MG63 (cell line): ENCODE measurements around the gene PTGER4. TPM values are rescaled to one million over a fixed set of nuclear protein-coding genes. Genes with fewer than 3 reads are reported as not detected.

Experiments
- DNase-seq: peaks from one replicate; pipeline ENCODE4 v3.0.0-alpha.2; 2020
- H3K27me3 ChIP-seq: fragments of 250-450 bp; sonication (Bioruptor Pico); 2 replicates; pipeline ENCODE4 v1.5.1; 2020; ENCODE audit warnings: mild to moderate bottlenecking, moderate library complexity
- H3K36me3 ChIP-seq: fragments of 250-450 bp; sonication (Bioruptor Pico); 2 replicates; pipeline ENCODE4 v1.5.1; 2020; ENCODE audit warnings: mild to moderate bottlenecking, moderate library complexity
- H3K4me3 ChIP-seq: fragments of 250-450 bp; sonication (Bioruptor Pico); 2 replicates; pipeline ENCODE4 v1.5.1; 2020; ENCODE audit warnings: mild to moderate bottlenecking, moderate library complexity
- H3K9me3 ChIP-seq: fragments of 250-450 bp; sonication (Bioruptor Pico); 2 replicates; pipeline ENCODE4 v1.5.1; 2020; ENCODE audit warnings: mild to moderate bottlenecking, moderate library complexity
- total RNA-seq: library from RNA; depleted of rRNA; stranded (reverse); fragments of >200 nt; shearing (Covaris generic); gene quantifications from 2 replicates; pipeline ENCODE4 v1.2.3, GENCODE V29; 2014; ENCODE audit warnings: low replicate concordance

The PTGER4 gene
- total RNA-seq, 1 experiment from 2014 or later = 2.1 TPM

GRCh38 chr5:40660751-40661150 lies 19.0 kb upstream of the PTGER4 start:
- no peaks in the 10 kb centered on the region for H3K9me3 ChIP-seq
- DNase-seq = no peak

GRCh38 chr5:40665635-40666298 lies 13.9 kb upstream of the PTGER4 start:
- no peak for DNase-seq
- Histone ChIP-seq H3K4me3 (no peak overlapping the region), H3K27me3 (no peaks in the 10 kb centered on the region), H3K36me3 (no peaks in the 10 kb centered on the region), H3K9me3 (no peaks in the 10 kb centered on the region)

More at GRCh38 chr5:40660751-40661150, 19.0 kb upstream of the PTGER4 start:
- Histone ChIP-seq H3K4me3 (no peak overlapping the region), H3K36me3 (no peaks in the 10 kb centered on the region), H3K27me3 (no peaks in the 10 kb centered on the region)

DNA sequence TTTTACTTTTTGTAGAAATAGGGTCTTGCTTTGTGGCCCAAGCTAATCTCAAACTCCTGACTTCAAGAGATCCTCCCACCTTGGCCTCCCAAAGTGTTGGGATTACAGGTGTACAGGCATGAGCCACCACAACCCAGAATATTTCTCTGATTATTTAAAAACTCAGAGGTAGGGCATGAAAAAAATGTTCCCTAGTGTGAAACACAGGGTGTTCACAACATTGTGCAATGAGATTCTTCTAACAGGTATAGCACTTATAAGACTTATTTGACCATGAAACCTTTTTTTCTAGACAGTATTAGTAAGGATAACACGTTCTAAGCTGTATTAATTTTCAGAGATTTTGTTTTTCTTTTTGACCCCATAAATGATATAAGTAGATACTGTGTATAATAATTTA lies 13.1 kb upstream of the PTGER4 start:
- DNase-seq = no peak
- H3K36me3 ChIP-seq = no peaks in the 10 kb centered on the region
- no peaks in the 10 kb centered on the region for H3K27me3 ChIP-seq
- no peak overlapping the region for H3K4me3 ChIP-seq
- H3K9me3 ChIP-seq = no peaks in the 10 kb centered on the region

DNA sequence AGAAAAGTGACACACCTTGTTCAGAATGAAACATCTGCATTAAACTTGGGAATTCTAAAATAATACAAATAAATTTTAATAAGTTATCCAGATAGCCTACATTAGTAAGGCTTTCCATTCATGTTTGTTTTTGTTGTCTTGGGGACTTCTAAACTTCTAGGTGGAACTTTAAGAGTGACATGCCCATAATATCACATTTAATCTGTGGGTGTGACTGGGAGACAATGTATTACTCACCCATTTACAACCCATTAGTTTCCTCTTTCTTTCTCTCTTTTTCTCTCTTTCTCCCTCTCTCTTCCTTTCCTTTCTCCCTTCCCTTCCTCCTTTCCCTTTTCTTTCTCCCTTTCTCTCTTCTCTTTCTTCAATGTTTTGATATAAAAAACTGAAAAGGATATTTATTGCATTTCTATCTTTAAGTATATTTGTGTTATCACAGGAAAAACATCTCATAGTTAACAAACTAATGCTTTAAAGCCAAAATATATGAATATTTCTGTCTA lies 12.5 kb upstream of the PTGER4 start:
- no peak overlapping the region for H3K4me3 ChIP-seq
- H3K36me3 ChIP-seq = no peaks in the 10 kb centered on the region
- H3K9me3 ChIP-seq = no peaks in the 10 kb centered on the region
- DNase-seq = no peak
- H3K27me3 ChIP-seq = no peaks in the 10 kb centered on the region

DNA sequence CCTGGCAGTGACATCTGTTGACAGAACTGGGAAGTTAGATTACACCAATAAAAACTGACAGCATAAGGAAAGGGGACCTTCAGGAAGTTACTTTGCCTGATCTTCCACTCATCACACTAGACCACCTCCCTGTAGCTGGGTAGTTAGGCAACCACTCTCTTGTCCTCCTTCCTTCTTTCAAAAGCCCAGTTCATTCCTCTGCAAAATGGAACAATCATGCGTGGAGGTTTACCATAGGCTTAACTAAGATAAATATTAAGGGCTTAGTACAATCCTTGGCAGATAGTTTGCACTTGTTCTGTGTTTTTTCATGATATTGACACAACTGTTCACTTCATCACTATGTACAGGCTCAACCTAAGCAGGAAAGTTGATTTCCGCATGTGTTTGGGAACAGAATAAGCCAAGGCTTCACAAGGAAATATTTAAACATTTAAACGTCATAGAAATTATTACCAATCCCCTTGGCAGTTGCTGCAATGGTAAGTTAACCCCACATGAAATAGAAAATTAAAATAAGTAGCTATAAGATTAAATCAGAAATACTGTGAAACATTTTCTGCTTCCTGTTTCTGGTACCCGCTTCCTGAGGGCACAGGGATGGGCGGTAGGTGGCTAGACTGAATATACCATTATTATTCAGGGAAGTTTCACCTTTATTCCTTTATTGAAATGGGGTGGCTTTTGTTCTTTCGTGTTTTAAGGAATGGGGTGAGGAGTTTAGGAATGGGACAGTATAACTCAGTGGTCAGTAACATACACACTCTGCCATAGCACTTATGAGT lies 9.9 kb upstream of the PTGER4 start:
- DNase-seq = no peak
- Histone ChIP-seq H3K36me3 (no peaks in the 10 kb centered on the region), H3K27me3 (no peaks in the 10 kb centered on the region), H3K9me3 (no peaks in the 10 kb centered on the region), H3K4me3 (no peak overlapping the region)

DNA sequence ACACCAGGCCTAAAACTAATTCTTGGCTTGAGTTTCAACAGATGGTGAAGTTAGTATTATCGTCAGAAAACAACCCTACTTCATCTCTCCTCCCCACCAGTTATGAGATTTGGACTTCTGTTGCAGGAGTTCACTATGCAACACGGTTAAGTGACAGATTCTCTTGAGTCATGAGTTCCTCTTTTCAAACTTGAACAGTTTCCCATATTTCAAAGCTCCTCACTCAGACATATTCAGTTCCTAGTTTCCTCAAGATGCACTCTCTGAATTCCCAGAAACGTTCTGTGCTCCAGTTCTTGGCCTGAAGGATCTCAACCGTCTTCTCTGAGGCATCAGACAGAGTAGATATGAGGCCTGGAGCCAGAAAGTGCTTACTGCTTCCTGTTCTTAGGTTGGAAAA lies 7.3 kb upstream of the PTGER4 start:
- Histone ChIP-seq H3K27me3 (no peaks in the 10 kb centered on the region), H3K9me3 (no peaks in the 10 kb centered on the region), H3K4me3 (no peak overlapping the region), H3K36me3 (no peaks in the 10 kb centered on the region)
- DNase-seq = no peak

DNA sequence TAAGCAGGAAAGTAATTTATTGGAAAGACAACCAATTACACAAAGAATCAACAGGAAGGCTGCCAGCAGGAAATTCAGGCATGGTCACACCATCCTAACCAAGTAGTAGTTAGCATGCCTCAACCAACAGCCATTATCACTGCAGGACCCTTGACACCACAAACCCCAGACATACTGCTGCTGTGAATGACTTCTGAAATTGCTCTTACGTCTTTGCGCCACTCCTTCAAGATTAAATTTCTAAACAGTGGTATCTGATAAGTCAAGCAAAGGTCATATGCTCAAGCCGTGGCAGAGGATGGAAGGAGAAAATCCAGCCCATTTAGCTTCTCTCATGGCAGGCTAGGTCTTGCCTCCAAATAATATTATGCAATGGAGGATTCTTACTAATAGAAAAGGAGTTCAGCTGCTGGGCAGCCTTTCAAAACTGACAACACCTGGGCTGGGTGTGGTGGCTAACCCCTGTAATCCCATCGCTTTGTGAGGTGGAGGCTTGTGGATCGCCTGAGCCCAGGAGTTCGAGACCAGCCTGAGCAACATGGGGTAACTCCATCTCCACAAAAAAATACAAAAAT lies 5.0 kb upstream of the PTGER4 start:
- Histone ChIP-seq H3K9me3 (no peaks in the 10 kb centered on the region), H3K36me3 (no peaks in the 10 kb centered on the region), H3K27me3 (no peaks in the 10 kb centered on the region)

DNA sequence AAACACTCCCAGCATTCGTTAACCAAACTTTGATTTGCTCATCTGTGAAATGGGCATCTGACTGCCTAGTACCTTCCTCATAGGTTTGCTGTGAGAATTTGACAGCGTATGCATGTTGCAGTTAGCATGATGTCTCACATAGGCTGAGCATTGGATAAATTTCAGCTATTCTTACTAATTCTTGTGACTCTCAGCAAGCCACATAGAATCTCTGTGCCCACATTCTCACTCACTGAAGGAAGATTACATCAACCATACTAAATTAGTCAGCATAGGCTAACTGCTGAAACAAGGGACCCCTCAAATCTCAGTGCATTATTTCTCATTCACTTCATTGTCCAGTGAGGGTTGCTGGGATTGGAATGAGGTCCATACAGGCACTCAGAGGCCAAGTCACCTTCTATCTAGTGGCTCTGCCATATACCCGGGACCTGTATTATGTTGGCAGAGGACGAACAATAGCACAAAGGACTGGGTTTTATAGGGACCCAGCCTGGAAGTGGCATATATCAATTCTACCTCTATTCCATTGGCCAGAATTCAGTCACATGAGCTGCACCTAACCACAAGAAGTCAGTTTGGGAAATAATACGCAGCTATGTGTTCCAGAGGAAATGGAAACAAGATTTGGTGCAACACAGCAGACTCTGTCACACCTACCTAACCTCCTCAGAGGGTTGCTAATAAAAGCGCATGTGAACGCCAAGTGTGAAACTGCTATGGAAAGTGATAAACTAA lies 4.2 kb upstream of the PTGER4 start:
- Histone ChIP-seq H3K27me3 (no peaks in the 10 kb centered on the region), H3K9me3 (no peaks in the 10 kb centered on the region), H3K36me3 (no peaks in the 10 kb centered on the region), H3K4me3 (no peak overlapping the region)
- no peak for DNase-seq

More for the DNA sequence above, 5.0 kb upstream of the PTGER4 start:
- no peak overlapping the region for H3K4me3 ChIP-seq
- DNase-seq = no peak

- no peaks in the 10 kb centered on the region for H3K27me3 ChIP-seq
- no peaks in the 10 kb centered on the region for H3K9me3 ChIP-seq
- peak; percentile 93 for DNase-seq
- no peaks in the 10 kb centered on the region for H3K36me3 ChIP-seq
- no peak overlapping the region for H3K4me3 ChIP-seq
Measured at GRCh38 chr5:40676613-40677343, 2.9 kb upstream of the PTGER4 start.

- Histone ChIP-seq H3K36me3 (no peaks in the 10 kb centered on the region), H3K4me3 (no peak overlapping the region), H3K9me3 (no peaks in the 10 kb centered on the region), H3K27me3 (no peaks in the 10 kb centered on the region)
- DNase-seq = no peak
Measured at GRCh38 chr5:40677456-40677855, 2.3 kb upstream of the PTGER4 start.

DNA sequence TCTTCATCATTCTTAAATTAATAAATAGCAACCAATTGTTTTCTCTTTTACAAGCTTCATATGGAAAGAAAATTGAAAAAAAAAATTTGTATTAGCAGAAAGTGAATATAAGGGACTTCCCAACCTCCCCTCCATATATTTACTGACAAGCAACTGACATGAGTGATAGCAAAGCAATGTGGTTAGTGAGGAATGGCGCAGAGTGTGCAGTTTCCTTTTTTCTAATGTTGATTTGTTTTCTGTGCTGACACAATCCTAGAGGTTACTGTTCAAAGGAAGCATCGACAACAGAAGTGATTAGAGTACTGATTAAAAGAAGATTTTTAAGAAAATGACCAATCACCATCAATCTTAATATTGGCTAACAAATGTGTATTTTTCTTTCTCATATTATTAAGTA lies 1.7 kb upstream of the PTGER4 start:
- H3K9me3 ChIP-seq = no peaks in the 10 kb centered on the region
- peak overlapping the region; percentile 88; the same call in 1 of the 2 replicates for H3K4me3 ChIP-seq
- H3K27me3 ChIP-seq = no peaks in the 10 kb centered on the region
- DNase-seq = no peak
- no peaks in the 10 kb centered on the region for H3K36me3 ChIP-seq

GRCh38 chr5:40678460-40679147 lies 1.1 kb upstream of the PTGER4 start:
- Histone ChIP-seq H3K36me3 (no peaks in the 10 kb centered on the region), H3K27me3 (no peaks in the 10 kb centered on the region)
- DNase-seq = no peak

DNA sequence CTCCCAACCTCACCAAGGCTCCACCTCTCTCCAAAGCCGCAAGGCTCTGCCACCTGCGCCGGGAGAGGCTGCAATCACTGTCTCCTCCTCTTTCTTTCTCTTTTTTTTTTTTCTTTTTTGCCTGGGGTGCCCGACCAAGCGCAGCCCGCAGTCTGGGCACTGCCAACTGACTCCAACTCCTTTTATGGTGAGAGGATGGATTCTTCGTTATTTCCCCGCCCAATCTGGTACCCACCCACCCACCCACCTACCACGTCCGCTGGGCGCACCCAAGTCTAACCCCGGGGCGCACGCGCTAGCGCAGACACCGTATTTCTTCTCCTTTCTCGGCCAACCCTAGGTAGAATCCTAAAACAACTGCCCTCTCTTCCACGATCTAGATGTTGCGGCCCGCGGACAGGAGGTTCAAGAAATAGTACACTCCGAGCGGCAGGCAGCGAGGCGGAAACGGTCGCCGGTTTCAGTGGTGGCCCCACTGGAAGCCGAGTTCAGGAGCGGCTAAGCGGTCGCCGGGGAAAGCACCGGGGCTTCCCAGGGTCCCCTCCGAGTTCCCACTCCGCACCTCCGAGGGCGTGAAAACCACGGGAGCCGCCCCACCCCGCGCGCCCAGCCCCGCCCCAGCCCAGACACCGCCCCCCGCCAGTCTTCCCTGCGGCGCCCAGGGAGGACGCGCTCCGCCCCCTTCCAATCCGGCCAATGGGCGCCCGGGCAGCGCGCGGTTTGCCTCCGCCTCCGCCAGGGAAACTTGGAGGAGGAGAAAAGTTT lies 385 bp upstream of the PTGER4 start:
- DNase-seq = peak; percentile 92
- H3K36me3 ChIP-seq = no peaks in the 10 kb centered on the region
- peak overlapping the region; percentile 88 for H3K4me3 ChIP-seq
- no peaks in the 10 kb centered on the region for H3K27me3 ChIP-seq
- no peaks in the 10 kb centered on the region for H3K9me3 ChIP-seq

More at GRCh38 chr5:40678460-40679147, 1.1 kb upstream of the PTGER4 start:
- Histone ChIP-seq H3K4me3 (peak overlapping the region; percentile 88), H3K9me3 (no peaks in the 10 kb centered on the region)

GRCh38 chr5:40680741-40681362 lies 1.1 kb downstream of the PTGER4 start:
- Histone ChIP-seq H3K4me3 (peak overlapping the region; percentile 88), H3K27me3 (no peaks in the 10 kb centered on the region), H3K9me3 (no peaks in the 10 kb centered on the region), H3K36me3 (no peaks in the 10 kb centered on the region)
- DNase-seq = no peak
